Gastroesophageal sphincter (tissue), 4 donors: ENCODE data around the gene ZNF562. TPM values are rescaled to one million over a fixed set of nuclear protein-coding genes. Genes with fewer than 3 reads are reported as not detected.

Experiments used
- ATAC-seq: fragments of 150-250 bp; one replicate; pipeline ENCODE4 v1.9.1; 2016; ENCODE audit warnings: mild to moderate bottlenecking, moderate library complexity
- H3K27ac ChIP-seq, 4 donors: fragments of 200-600 bp; sonication (generic) in 3 of 4; 1 replicate in 3 of 4; 2 replicates in 1 of 4; pipeline ENCODE4 v1.5.1; 2016 to 2019
- H3K27me3 ChIP-seq: fragments of 200-600 bp; sonication (generic); one replicate; pipeline ENCODE4 v1.5.1; 2019
- H3K36me3 ChIP-seq, 2 donors: fragments of 200-600 bp; sonication (generic); one replicate each; pipeline ENCODE4 v1.5.1; 2019; ENCODE audit warnings: control low read depth in 1 of 2
- H3K4me1 ChIP-seq, 3 donors: fragments of 200-600 bp; sonication (generic); 1 replicate in 2 of 3; 2 replicates in 1 of 3; pipeline ENCODE4 v1.5.1; 2016 to 2019; ENCODE audit warnings: control low read depth in 2 of 3
- H3K4me3 ChIP-seq, 2 donors: fragments of 200-600 bp; sonication (generic); one replicate each; pipeline ENCODE4 v1.5.1; 2019; ENCODE audit warnings: mild to moderate bottlenecking in 1 of 2, moderate library complexity in 1 of 2
- H3K9me3 ChIP-seq, 3 donors: fragments of 200-600 bp; sonication (generic); one replicate each; pipeline ENCODE4 v1.5.1; 2017 to 2019; ENCODE audit warnings: control low read depth in 2 of 3
- CTCF ChIP-seq, 4 experiments: fragments of 200-600 bp in 2 of 4; fragments of 450-650 bp in 2 of 4; sonication (generic) in 1 of 4; IDR thresholded peaks; one replicate each; pipeline ENCODE4 v1.5.1; 2017 to 2019; ENCODE audit warnings: antibody characterized with exemption in 4 of 4, mild to moderate bottlenecking in 2 of 4, moderate library complexity in 2 of 4
- EP300 ChIP-seq: sonication (generic); formaldehyde crosslinking; IDR thresholded peaks from one replicate; pipeline ENCODE4 v1.6.1; 2017; ENCODE audit warnings: antibody characterized with exemption, mild to moderate bottlenecking
- POLR2A ChIP-seq, 2 donors: fragments of 450-650 bp; IDR thresholded peaks; one replicate each; pipeline ENCODE4 v1.6.1; 2017; ENCODE audit warnings: antibody characterized with exemption in 2 of 2, mild to moderate bottlenecking in 2 of 2, moderate library complexity in 1 of 2
- POLR2AphosphoS5 ChIP-seq: sonication (generic); formaldehyde crosslinking; IDR thresholded peaks from one replicate; pipeline ENCODE4 v1.6.1; 2017; ENCODE audit warnings: antibody characterized with exemption
- WGBS, 2 donors: methylation state at CpG; one replicate each; pipeline ENCODE4 v1.1.5; 2018; ENCODE audit warnings: low coverage in 1 of 2; 5-methylcytosine and 5-hydroxymethylcytosine counted together
- total RNA-seq, 4 donors: library from RNA; depleted of rRNA; stranded (reverse); fragments of >200 nt; gene quantifications; one replicate each; pipeline ENCODE4 v1.1.0, GENCODE V29; 2016

ZNF562 gene
- total RNA-seq, 4 donors from 2014 or later = 26.9 to 35.9 (median 30.5) TPM

DNA sequence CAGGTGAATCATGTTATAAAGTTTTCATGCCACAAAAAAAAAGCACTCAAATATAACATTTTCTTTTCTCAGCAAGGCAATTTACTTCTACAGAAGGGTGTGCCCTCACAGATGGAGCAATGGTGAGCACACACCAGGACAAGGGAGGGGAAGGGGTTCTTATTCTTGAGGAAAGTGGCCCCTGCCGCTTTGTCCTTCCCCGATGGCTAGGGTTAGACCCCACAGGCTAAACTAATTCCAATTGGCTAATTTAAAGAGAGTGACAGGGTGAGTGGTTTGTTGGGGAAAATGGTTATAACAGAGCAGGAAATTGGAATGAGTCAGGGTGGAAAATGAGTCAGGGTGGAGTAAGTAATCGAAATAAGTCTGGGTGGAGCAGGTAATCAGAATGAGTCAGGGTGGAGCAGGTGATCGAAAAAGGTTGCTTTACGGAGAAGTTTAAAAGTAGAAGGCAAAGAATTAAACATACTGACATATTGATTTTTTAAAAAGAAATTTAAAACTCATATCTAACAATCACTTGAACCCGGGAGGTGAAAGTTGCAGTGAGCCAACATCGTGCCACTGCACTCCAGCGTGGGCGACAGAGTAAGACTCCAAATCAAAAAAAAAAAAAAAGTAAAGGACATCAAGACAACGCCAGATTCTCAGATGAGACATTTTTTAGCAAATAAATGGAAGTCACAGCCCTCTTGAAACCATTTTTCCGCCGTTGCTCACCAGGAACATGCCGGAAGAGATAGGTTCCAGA, 813 bp downstream of the ZNF562 start:
- H3K36me3 ChIP-seq = peaks cover 0 to 22% of the 10 kb centered on the region in 2 donors
- H3K27me3 ChIP-seq = no peaks in the 10 kb centered on the region
- no peak for TF ChIP-seq POLR2AphosphoS5
- TF ChIP-seq CTCF (IDR thresholded peaks at IDR 0.05) = no peak
- TF ChIP-seq POLR2A (IDR thresholded peaks at IDR 0.05) = no peak
- no peak for TF ChIP-seq EP300
- 7 to 34% methylated on average over 8 to 13 of the region's 13 CpGs for WGBS, 2 donors
- ATAC-seq = no peak
- peak overlapping the region; percentile 51 to 98 (median 94) for H3K27ac ChIP-seq
- peak overlapping the region; percentile 81 to 85 for H3K4me3 ChIP-seq
- H3K4me1 ChIP-seq = peaks cover 0 to 24% (median 3%) of the 10 kb centered on the region in 3 donors
- peaks cover 0 to 32% (median 3%) of the 10 kb centered on the region in 3 donors for H3K9me3 ChIP-seq

DNA sequence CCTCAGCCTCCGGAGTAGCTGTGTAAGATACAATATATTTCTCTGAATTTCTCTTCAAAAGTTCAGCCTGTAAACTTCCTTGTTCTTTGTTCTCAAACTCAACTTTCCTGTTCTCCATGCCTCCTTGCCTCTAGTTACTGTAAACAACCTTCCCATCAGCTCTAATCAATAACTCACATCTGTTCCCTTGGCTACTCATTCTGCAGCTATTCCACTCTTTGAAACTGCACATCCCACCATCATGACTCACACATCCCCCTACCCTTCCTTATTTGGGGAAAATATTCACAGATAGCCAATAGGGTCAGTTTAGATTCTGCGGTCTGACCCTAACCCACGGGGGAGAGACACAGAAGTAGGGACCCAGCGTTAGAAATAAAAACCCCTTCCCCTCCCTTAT, 2.0 kb downstream of the ZNF562 start:
- H3K27ac ChIP-seq = no peak overlapping the region
- no peak for ATAC-seq
- no peak for TF ChIP-seq EP300
- TF ChIP-seq POLR2AphosphoS5 = no peak
- TF ChIP-seq POLR2A (IDR thresholded peaks at IDR 0.05) = no peak
- no peak for TF ChIP-seq CTCF (IDR thresholded peaks at IDR 0.05)
- no peak overlapping the region for H3K4me3 ChIP-seq
- WGBS, 2 donors = 100% methylated on average over 1 to 2 of the region's 4 CpGs
- H3K9me3 ChIP-seq = peaks cover 0 to 44% (median 3%) of the 10 kb centered on the region in 3 donors
- H3K36me3 ChIP-seq = peaks cover 0 to 25% of the 10 kb centered on the region in 2 donors
- H3K27me3 ChIP-seq = no peaks in the 10 kb centered on the region
- H3K4me1 ChIP-seq = peaks cover 0 to 24% (median 3%) of the 10 kb centered on the region in 3 donors

DNA sequence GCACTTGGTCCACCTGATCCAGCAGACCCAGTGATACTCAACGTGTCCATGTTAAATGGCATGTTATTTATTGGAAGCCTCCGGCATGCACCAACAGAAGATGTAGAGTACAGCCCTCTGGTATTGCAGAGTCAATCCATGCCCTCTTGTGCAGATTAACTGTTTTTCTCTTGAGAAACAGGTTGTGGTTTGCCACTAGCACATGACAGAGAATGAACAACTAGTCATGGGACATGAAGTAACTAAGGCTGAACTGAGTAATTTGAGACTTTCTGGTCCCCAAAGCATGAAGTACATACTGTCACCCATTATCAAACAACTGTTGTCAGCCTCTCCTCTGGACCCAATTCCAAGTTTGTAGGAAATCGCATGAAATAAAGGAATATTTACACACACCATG, 3.2 kb downstream of the ZNF562 start:
- Histone ChIP-seq H3K4me3 (no peak overlapping the region), H3K27ac (no peak overlapping the region), H3K9me3 (peaks cover 0 to 51% (median 3%) of the 10 kb centered on the region in 3 donors), H3K36me3 (peaks cover 0 to 31% of the 10 kb centered on the region in 2 donors), H3K27me3 (no peaks in the 10 kb centered on the region), H3K4me1 (peaks cover 0 to 24% (median 3%) of the 10 kb centered on the region in 3 donors)
- TF ChIP-seq POLR2AphosphoS5 = no peak
- TF ChIP-seq POLR2A (IDR thresholded peaks at IDR 0.05) = no peak
- no peak for TF ChIP-seq EP300
- no peak for TF ChIP-seq CTCF (IDR thresholded peaks at IDR 0.05)
- ATAC-seq = no peak
- WGBS, 2 donors = 100% methylated on average over 1 to 2 of the region's 3 CpGs

DNA sequence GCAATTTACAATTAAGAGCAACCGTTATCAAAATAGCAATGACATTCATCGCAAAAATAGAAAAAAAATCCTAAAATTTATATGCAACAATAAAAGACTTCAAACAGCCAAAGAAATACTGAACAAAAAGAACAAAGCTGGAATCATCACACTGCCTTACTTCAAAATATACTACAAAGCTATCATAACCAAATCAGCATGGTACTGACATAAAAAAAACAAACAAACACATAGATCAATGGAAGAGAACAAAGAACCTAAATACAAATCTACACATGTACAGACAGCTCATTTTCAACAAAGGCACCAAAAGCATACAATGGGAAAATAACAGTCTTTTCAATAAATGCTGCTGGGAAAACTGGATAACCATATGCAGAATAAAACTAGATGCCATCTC, 6.4 kb downstream of the ZNF562 start:
- no peak for ATAC-seq
- peaks cover 0 to 45% (median 0%) of the 10 kb centered on the region in 3 donors for H3K9me3 ChIP-seq
- TF ChIP-seq POLR2AphosphoS5 (no peak), POLR2A (IDR thresholded peaks at IDR 0.05) (no peak), CTCF (IDR thresholded peaks at IDR 0.05) (no peak), EP300 (no peak)
- peaks cover 0 to 31% of the 10 kb centered on the region in 2 donors for H3K36me3 ChIP-seq
- no peak overlapping the region for H3K27ac ChIP-seq
- no peaks in the 10 kb centered on the region for H3K27me3 ChIP-seq
- H3K4me1 ChIP-seq = peaks cover 0 to 11% (median 0%) of the 10 kb centered on the region in 3 donors
- H3K4me3 ChIP-seq = no peak overlapping the region
- 95 to 100% methylated on average over 2 of the region's 2 CpGs for WGBS, 2 donors

GRCh38 chr19:9667898-9668297, 7.0 kb downstream of the ZNF562 start:
- ATAC-seq = no peak
- Histone ChIP-seq H3K4me1 (peaks cover 0 to 4% (median 0%) of the 10 kb centered on the region in 3 donors), H3K27ac (no peak overlapping the region), H3K36me3 (peaks cover 0 to 31% of the 10 kb centered on the region in 2 donors), H3K27me3 (no peaks in the 10 kb centered on the region), H3K9me3 (peaks cover 0 to 38% (median 0%) of the 10 kb centered on the region in 3 donors), H3K4me3 (no peak overlapping the region)
- TF ChIP-seq POLR2AphosphoS5 (no peak), CTCF (IDR thresholded peaks at IDR 0.05) (no peak), POLR2A (IDR thresholded peaks at IDR 0.05) (no peak), EP300 (no peak)
- 84 to 90% methylated on average over 3 of the region's 3 CpGs for WGBS, 2 donors
